GM18526 (cell line): ENCODE data around the gene EXOC4.

ENCODE experiments used
- POLR2A ChIP-seq: IDR thresholded peaks from 3 replicates; pipeline ENCODE4 v1.6.1; 2011; ENCODE audit not compliant: insufficient read length; ENCODE audit errors: extremely low read depth

The EXOC4 gene

DNA sequence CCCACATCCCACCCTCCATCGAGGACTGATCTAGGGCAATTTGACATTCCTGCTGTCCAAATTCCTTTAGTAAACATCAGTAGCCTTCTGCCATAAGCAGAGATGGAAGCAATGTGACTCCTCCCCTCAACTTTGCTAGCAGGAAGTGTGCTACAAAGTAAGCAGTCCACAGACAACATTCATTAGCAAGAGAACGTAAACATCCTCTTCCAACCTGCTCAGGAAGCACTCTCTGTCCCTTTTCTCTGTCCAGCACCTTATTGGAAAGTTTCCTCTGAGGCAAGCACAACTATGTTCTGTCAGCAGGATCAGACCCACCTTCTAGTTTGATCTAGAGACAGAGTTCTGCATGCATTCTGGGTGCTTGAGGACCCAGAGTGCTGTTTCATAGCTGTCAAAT is 826.1 kb downstream of the EXOC4 start:
- no peak for TF ChIP-seq POLR2A

GRCh38 chr7:134081695-134082094 is 828.8 kb downstream of the EXOC4 start:
- no peak for TF ChIP-seq POLR2A

- no peak for TF ChIP-seq POLR2A
Measured at GRCh38 chr7:134083766-134084487, 831.0 kb downstream of the EXOC4 start.

- no peak for TF ChIP-seq POLR2A
Measured at GRCh38 chr7:134084488-134085144, 831.7 kb downstream of the EXOC4 start.

- no peak for TF ChIP-seq POLR2A
Measured at GRCh38 chr7:134085311-134085710, 832.4 kb downstream of the EXOC4 start.

GRCh38 chr7:134086998-134087735 is 834.3 kb downstream of the EXOC4 start:
- TF ChIP-seq POLR2A, result no peak

DNA sequence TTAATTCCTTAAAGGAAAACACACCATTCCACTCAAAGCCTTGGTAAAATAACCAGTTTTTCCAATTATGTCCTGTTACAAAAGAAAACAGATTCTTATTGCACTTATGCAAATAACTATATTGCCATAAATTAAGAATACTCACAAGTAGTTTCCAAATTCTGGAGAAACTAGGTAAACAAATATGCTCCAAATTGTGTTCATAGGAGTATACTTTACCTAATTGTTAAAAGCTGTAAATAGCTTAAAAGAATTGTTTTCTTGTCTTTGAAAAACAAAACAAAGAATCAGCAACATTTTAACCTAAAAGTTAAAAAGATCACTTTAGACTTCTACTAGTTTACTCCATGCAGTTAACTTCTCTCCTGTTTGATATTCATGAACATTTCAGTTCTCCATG is 835.3 kb downstream of the EXOC4 start:
- no peak for TF ChIP-seq POLR2A

DNA sequence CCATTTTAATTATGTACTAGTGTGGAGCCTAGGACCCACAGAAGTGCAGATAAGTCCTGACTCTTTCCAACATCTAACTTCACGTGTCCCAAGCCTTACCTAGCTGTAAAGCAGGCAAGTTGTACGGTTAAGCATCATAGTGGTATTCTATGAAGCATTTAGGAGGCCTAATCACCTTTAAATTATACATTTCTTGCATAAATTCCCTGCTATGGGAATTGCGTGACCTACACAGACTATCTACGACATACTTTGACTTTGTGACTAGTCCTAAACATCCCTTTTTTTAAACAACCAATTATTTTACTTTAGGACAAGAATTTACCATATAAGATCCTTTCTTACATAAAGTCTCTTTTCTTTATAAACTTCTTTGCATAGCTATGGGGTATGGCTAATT is 836.6 kb downstream of the EXOC4 start:
- no peak for TF ChIP-seq POLR2A

GRCh38 chr7:134098072-134098471 is 845.2 kb downstream of the EXOC4 start:
- TF ChIP-seq POLR2A, result no peak

- TF ChIP-seq POLR2A, result no peak
Measured at GRCh38 chr7:134101716-134102115, 848.8 kb downstream of the EXOC4 start.

DNA sequence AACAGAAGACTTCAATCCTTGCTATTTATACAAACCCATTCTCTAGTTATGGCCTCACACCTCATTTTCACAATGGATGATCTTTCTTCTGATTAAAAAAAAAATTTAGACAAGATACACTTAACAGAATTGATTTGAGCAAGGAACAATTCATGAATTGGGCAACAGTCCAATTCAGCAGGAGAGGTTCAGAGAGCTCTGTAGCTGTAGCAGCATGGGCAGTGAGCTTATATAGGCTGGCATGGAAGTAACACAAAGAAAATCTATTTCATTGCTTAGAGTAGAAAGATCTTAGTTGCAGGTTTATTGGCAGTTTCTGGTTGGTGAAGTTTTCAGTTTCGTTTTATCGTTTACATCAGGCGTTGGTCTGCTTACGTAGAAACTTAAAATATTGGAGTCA is 851.3 kb downstream of the EXOC4 start:
- TF ChIP-seq POLR2A, result no peak

DNA sequence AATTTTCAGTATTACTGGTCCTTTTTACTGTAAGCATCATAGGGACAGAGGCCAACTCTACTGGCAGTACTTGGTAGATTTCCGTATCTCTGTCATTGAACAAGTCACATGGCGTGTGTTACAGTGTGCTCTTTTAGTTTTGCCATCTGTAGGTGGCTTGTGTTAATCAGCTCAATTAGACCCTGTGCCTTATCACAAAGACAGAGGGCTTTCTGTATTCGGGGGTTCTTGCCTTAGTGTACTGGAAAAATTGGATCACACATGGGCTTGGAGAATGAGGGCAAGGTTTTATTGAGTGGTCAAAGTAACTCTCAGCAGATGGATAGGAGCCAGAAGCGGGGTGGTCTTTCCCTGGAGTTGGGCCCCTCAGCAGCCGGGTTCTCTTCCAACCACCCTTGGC is 853.0 kb downstream of the EXOC4 start:
- no peak for TF ChIP-seq POLR2A

- no peak for TF ChIP-seq POLR2A
Measured at GRCh38 chr7:134108802-134109201, 855.9 kb downstream of the EXOC4 start.

DNA sequence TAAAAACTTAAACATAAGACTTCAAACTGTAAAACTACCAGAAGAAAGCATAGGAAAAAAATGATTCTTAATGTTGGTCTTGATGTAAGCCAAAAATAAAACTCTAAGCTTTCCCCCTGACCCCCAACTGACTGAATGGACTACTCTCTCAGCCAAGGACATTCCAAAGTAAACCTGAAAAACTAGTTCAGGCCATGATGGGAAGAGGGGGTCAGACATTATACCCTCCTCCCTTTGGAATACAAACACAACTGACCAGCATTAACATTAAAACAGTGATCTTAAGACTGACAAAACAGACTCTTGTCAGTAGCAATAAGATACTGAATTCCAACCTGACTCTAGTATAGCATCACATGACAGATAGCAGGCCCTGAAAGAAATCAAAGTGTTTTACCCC is 860.8 kb downstream of the EXOC4 start:
- no peak for TF ChIP-seq POLR2A

- TF ChIP-seq POLR2A, result no peak
Measured at GRCh38 chr7:134114992-134115391, 862.1 kb downstream of the EXOC4 start.
